Bronchial epithelial cell (primary cell): ENCODE measurements around the gene RUNX3. TPM values are rescaled to one million over a fixed set of nuclear protein-coding genes. Genes with fewer than 3 reads are reported as not detected.
A peak's percentile ranks its signal among the peaks of the same experiment; 100 is the strongest.

Experiments
- DNase-seq: peaks from one replicate; pipeline ENCODE4 v3.0.0-alpha.2; 2010; ENCODE audit warnings: low read depth
- FAIRE-seq: peaks from 2 replicates; lab custom pipeline; 2011; peaks lifted over from hg19 to GRCh38; lab: Jason Lieb, UNC
- H3K27me3 ChIP-seq: 2 replicates; pipeline ENCODE4 v1.5.1; 2011; ENCODE audit warnings: low read length; ENCODE audit not compliant: control insufficient read depth, insufficient read depth
- H3K36me3 ChIP-seq: 2 replicates; pipeline ENCODE4 v1.5.1; 2011; ENCODE audit warnings: low read length; ENCODE audit not compliant: control insufficient read depth, insufficient read depth
- H3K4me3 ChIP-seq: 2 replicates; pipeline ENCODE4 v1.5.1; 2011; ENCODE audit warnings: mild to moderate bottlenecking, low read depth, low read length, control low read depth
- CTCF ChIP-seq: IDR thresholded peaks from 2 replicates; pipeline ENCODE4 v1.5.1; 2011; ENCODE audit warnings: mild to moderate bottlenecking, moderate library complexity, low read length, control low read depth, inconsistent platforms; ENCODE audit not compliant: insufficient read depth, severe bottlenecking
- total RNA-seq: library from RNA; depleted of rRNA; stranded (reverse); fragments of >200 nt; gene quantifications from 2 replicates; pipeline ENCODE4 v1.2.1, GENCODE V29; 2014

Gene RUNX3
- total RNA-seq, 1 donor from 2014 or later, result 0.26 TPM

GRCh38 chr1:24850328-24850920, 79.7 kb downstream of the RUNX3 start:
- FAIRE-seq, result no peak
- H3K27me3 ChIP-seq, result no peaks in the 10 kb centered on the region
- no peak overlapping the region for H3K4me3 ChIP-seq
- TF ChIP-seq CTCF, result no peak
- no peaks in the 10 kb centered on the region for H3K36me3 ChIP-seq
- DNase-seq, result no peak

DNA sequence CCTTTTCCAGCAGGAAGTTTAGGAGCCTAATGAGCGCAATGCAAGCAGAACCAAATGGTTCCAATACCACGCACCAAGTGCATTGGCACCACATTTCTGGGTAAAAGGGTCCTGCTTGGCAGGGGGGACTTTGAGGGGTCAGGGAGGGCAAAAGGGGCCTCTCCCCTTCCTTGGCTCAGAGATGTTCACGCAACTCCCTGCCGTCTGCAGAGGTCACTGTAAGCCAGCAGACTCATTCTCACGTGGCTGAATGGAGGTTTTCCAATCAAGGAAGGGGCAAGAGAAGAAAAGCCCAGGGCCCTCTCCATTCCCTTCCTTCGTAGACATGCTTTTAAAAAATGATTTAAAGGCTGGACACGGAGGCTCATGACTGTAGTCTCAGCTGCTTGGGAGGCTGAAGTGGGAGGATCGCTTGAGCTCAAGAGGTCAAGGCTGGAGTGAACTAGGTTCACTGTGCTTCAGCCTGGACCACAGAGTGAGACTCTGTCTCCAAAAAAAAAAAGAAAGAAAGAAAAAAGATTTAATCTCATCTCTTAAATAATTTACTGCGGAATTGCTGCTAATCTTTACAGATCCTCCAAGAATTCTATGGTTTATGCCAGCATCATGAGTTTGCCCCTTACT, 80.3 kb downstream of the RUNX3 start:
- peak; percentile 50 for TF ChIP-seq CTCF
- H3K27me3 ChIP-seq, result no peaks in the 10 kb centered on the region
- H3K4me3 ChIP-seq, result no peak overlapping the region
- no peak for FAIRE-seq
- DNase-seq, result peak; percentile 21
- H3K36me3 ChIP-seq, result no peaks in the 10 kb centered on the region

Other genes starting within 250 kb of the RUNX3 start
- gene CLIC4, start 184.8 kb downstream of the RUNX3 start, total RNA-seq, result 120 and 141 TPM in 2 replicates